ENCODE measurements around the gene STX2.

DNA sequence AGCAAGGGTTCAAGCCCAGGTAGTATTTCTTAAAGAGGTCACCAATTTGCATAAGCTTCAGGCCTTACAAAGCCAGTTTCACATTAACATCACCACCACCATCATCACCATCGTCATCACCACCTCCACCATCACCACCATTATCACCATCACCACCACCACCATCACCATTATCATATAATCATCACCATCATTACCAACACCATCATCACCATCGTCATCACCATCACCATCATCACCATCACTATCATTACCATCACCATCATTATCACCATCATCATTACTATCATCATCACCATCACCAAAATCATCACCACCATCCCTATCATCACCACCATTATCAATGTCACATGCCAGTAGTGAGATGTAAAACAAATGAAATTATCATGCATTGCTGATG lies 72.6 kb downstream of the STX2 start:
- TF ChIP-seq EZH2 (IDR thresholded peaks at IDR 0.05; ENCODE audit: low read depth, unreplicated experiment) (no peak), POLR2AphosphoS5 (IDR thresholded peaks at IDR 0.05; ENCODE audit: low read depth) (no peak), STAT1 (IDR thresholded peaks at IDR 0.05; ENCODE audit: unreplicated experiment) (no peak), EZH2phosphoT487 (IDR thresholded peaks at IDR 0.05; ENCODE audit: unreplicated experiment) (no peak), CREB1 (CRISPR knock-in tag; IDR thresholded peaks at IDR 0.05; ENCODE audit: low read depth) (no peak), NANOG (IDR thresholded peaks at IDR 0.05; ENCODE audit: borderline replicate concordance) (no peak), ZNF114 (CRISPR knock-in tag; IDR thresholded peaks at IDR 0.05) (no peak), JUNB (IDR thresholded peaks at IDR 0.05; ENCODE audit: unreplicated experiment) (no peak)
- TF ChIP-seq, protein P1, sequence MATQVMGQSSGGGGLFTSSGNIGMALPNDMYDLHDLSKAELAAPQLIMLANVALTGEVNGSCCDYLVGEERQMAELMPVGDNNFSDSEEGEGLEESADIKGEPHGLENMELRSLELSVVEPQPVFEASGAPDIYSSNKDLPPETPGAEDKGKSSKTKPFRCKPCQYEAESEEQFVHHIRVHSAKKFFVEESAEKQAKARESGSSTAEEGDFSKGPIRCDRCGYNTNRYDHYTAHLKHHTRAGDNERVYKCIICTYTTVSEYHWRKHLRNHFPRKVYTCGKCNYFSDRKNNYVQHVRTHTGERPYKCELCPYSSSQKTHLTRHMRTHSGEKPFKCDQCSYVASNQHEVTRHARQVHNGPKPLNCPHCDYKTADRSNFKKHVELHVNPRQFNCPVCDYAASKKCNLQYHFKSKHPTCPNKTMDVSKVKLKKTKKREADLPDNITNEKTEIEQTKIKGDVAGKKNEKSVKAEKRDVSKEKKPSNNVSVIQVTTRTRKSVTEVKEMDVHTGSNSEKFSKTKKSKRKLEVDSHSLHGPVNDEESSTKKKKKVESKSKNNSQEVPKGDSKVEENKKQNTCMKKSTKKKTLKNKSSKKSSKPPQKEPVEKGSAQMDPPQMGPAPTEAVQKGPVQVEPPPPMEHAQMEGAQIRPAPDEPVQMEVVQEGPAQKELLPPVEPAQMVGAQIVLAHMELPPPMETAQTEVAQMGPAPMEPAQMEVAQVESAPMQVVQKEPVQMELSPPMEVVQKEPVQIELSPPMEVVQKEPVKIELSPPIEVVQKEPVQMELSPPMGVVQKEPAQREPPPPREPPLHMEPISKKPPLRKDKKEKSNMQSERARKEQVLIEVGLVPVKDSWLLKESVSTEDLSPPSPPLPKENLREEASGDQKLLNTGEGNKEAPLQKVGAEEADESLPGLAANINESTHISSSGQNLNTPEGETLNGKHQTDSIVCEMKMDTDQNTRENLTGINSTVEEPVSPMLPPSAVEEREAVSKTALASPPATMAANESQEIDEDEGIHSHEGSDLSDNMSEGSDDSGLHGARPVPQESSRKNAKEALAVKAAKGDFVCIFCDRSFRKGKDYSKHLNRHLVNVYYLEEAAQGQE (IDR thresholded peaks at IDR 0.05; ENCODE audit: unreplicated experiment) = no peak
- TF ChIP-seq, protein P2, sequence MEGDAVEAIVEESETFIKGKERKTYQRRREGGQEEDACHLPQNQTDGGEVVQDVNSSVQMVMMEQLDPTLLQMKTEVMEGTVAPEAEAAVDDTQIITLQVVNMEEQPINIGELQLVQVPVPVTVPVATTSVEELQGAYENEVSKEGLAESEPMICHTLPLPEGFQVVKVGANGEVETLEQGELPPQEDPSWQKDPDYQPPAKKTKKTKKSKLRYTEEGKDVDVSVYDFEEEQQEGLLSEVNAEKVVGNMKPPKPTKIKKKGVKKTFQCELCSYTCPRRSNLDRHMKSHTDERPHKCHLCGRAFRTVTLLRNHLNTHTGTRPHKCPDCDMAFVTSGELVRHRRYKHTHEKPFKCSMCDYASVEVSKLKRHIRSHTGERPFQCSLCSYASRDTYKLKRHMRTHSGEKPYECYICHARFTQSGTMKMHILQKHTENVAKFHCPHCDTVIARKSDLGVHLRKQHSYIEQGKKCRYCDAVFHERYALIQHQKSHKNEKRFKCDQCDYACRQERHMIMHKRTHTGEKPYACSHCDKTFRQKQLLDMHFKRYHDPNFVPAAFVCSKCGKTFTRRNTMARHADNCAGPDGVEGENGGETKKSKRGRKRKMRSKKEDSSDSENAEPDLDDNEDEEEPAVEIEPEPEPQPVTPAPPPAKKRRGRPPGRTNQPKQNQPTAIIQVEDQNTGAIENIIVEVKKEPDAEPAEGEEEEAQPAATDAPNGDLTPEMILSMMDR (conservative IDR thresholded peaks at IDR 0.05; ENCODE audit: low read depth in 2 of 2) = no peak

All from GM23338 (cell line).